Astrocyte of the spinal cord (primary cell): ENCODE data around the gene ASPDH.
"Not testable (repeated sequence)": the region's sequence is repeated elsewhere in the genome, so short reads cannot be mapped to it uniquely, and the experiment has no call there.

Experiments
- DNase-seq: peaks from one replicate; pipeline ENCODE4 v3.0.0; 2011; ENCODE audit warnings: low read depth, low spot score
- H3K4me3 ChIP-seq: 2 replicates; pipeline ENCODE4 v1.5.1; 2011; ENCODE audit warnings: low read depth, mild to moderate bottlenecking, low read length, moderate library complexity
- CTCF ChIP-seq: IDR thresholded peaks from 2 replicates; pipeline ENCODE4 v1.5.1; 2012; ENCODE audit warnings: low read depth, mild to moderate bottlenecking, low read length, inconsistent platforms
- in situ Hi-C: cut with HindIII; loops from 2 replicates; pipeline ENCODE4 v1.10.0; 2017; ENCODE audit warnings: low sequenced_read_pairs

The ASPDH gene

GRCh38 chr19:50536662-50537305 lies 23.1 kb upstream of the ASPDH start:
- H3K4me3 ChIP-seq, result no peak overlapping the region
- DNase-seq, result no peak
- TF ChIP-seq CTCF, result no peak
- in situ Hi-C loops, result no loop called here

- in situ Hi-C loops, result no loop called here
- no peak for TF ChIP-seq CTCF
- no peak overlapping the region for H3K4me3 ChIP-seq
- DNase-seq, result no peak
These were observed 22.0 kb upstream of the ASPDH start for GRCh38 chr19:50535672-50536187.

GRCh38 chr19:50534478-50534877 lies 20.8 kb upstream of the ASPDH start:
- no peak overlapping the region for H3K4me3 ChIP-seq
- in situ Hi-C loops, result no loop called here
- TF ChIP-seq CTCF, result no peak
- DNase-seq, result no peak

GRCh38 chr19:50532952-50533351 lies 19.2 kb upstream of the ASPDH start:
- in situ Hi-C loops, result no loop called here

GRCh38 chr19:50531171-50531612 lies 17.5 kb upstream of the ASPDH start:
- no peak for TF ChIP-seq CTCF
- DNase-seq, result no peak
- in situ Hi-C loops, result no loop called here
- H3K4me3 ChIP-seq, result no peak overlapping the region

More at GRCh38 chr19:50532952-50533351, 19.2 kb upstream of the ASPDH start:
- TF ChIP-seq CTCF, result no peak
- H3K4me3 ChIP-seq, result no peak overlapping the region
- no peak for DNase-seq

GRCh38 chr19:50528052-50528451 lies 14.3 kb upstream of the ASPDH start:
- H3K4me3 ChIP-seq, DNase-seq, in situ Hi-C loops: not testable (repeated sequence)

- no peak for TF ChIP-seq CTCF
- DNase-seq, result no peak
- H3K4me3 ChIP-seq, result no peak overlapping the region
- in situ Hi-C loops, result no loop called here
These were observed 9.2 kb upstream of the ASPDH start for GRCh38 chr19:50522881-50523280.
